ENCODE data around the gene NINL.
"Not testable (repeated sequence)": the region's sequence is repeated elsewhere in the genome, so short reads cannot be mapped to it uniquely, and the experiment has no call there.

NINL gene

GRCh38 chr20:25509084-25509483, 76.2 kb downstream of the NINL start:
- no peaks in the 10 kb centered on the region for H4K20me1 ChIP-seq
- H3K27me3 ChIP-seq, result no peaks in the 10 kb centered on the region
- H3K4me2 ChIP-seq, result no peak overlapping the region
- H3K4me1 ChIP-seq, result peaks cover 59% of the 10 kb centered on the region
- no peak for TF ChIP-seq Cebpa-rat (IDR thresholded peaks at IDR 0.05)
- no peak overlapping the region for H3K27ac ChIP-seq
- H3K9me3 ChIP-seq, result peaks cover 29% of the 10 kb centered on the region
- peaks cover 53% of the 10 kb centered on the region for H3K36me3 ChIP-seq
- H3K4me3 ChIP-seq, result no peak overlapping the region
- H3K9ac ChIP-seq, result no peak overlapping the region

- Histone ChIP-seq H4K20me1 (no peaks in the 10 kb centered on the region), H3K4me3 (no peak overlapping the region), H3K36me3 (peaks cover 51% of the 10 kb centered on the region), H3K4me2 (peak overlapping the region; percentile 64), H3K27ac (no peak overlapping the region), H3K9ac (no peak overlapping the region), H3K9me3 (peaks cover 21% of the 10 kb centered on the region), H3K4me1 (peaks cover 52% of the 10 kb centered on the region), H3K27me3 (no peaks in the 10 kb centered on the region)
- no peak for TF ChIP-seq Cebpa-rat (IDR thresholded peaks at IDR 0.05)
Measured at GRCh38 chr20:25508083-25508770, 77.1 kb downstream of the NINL start.

GRCh38 chr20:25507385-25508082, 77.8 kb downstream of the NINL start:
- peaks cover 14% of the 10 kb centered on the region for H3K9me3 ChIP-seq
- no peak overlapping the region for H3K4me3 ChIP-seq
- no peak for TF ChIP-seq Cebpa-rat (IDR thresholded peaks at IDR 0.05)
- H3K27me3 ChIP-seq, result no peaks in the 10 kb centered on the region
- H3K9ac ChIP-seq, result no peak overlapping the region
- H3K4me2 ChIP-seq, result peak overlapping the region; percentile 64
- H4K20me1 ChIP-seq, result no peaks in the 10 kb centered on the region
- H3K4me1 ChIP-seq, result peaks cover 51% of the 10 kb centered on the region
- H3K27ac ChIP-seq, result no peak overlapping the region
- peaks cover 44% of the 10 kb centered on the region for H3K36me3 ChIP-seq

GRCh38 chr20:25504366-25505135, 80.8 kb downstream of the NINL start:
- H3K9me3 ChIP-seq, result no peaks in the 10 kb centered on the region
- H4K20me1 ChIP-seq, result no peaks in the 10 kb centered on the region
- H3K36me3 ChIP-seq, result peaks cover 18% of the 10 kb centered on the region
- H3K27ac ChIP-seq, result 0 out of 2 replicates have a peak overlapping the region, but pooled peaks have one; percentile 6
- no peak overlapping the region for H3K4me2 ChIP-seq
- H3K9ac ChIP-seq, result no peak overlapping the region
- H3K4me1 ChIP-seq, result peaks cover 40% of the 10 kb centered on the region
- no peaks in the 10 kb centered on the region for H3K27me3 ChIP-seq
- no peak overlapping the region for H3K4me3 ChIP-seq
- TF ChIP-seq Cebpa-rat (IDR thresholded peaks at IDR 0.05), result no peak

- no peak overlapping the region for H3K4me3 ChIP-seq
- peaks cover 34% of the 10 kb centered on the region for H3K4me1 ChIP-seq
- no peak overlapping the region for H3K27ac ChIP-seq
- no peaks in the 10 kb centered on the region for H3K9me3 ChIP-seq
- no peak overlapping the region for H3K9ac ChIP-seq
- peaks cover 12% of the 10 kb centered on the region for H3K36me3 ChIP-seq
- TF ChIP-seq Cebpa-rat (IDR thresholded peaks at IDR 0.05), result no peak
- H3K4me2 ChIP-seq, result no peak overlapping the region
- H3K27me3 ChIP-seq, result no peaks in the 10 kb centered on the region
- no peaks in the 10 kb centered on the region for H4K20me1 ChIP-seq
Measured at GRCh38 chr20:25503936-25504335, 81.4 kb downstream of the NINL start.

GRCh38 chr20:25503051-25503639, 82.2 kb downstream of the NINL start:
- H3K4me2 ChIP-seq, H4K20me1 ChIP-seq, H3K27ac ChIP-seq, H3K9me3 ChIP-seq, H3K36me3 ChIP-seq, H3K4me3 ChIP-seq, H3K27me3 ChIP-seq, H3K9ac ChIP-seq: not testable (repeated sequence)
- H3K4me1 ChIP-seq, result peaks cover 33% of the 10 kb centered on the region

- Histone ChIP-seq H3K27me3 (no peaks in the 10 kb centered on the region), H3K4me1 (peaks cover 33% of the 10 kb centered on the region), H3K9me3 (no peaks in the 10 kb centered on the region), H3K9ac (no peak overlapping the region), H3K36me3 (peaks cover 6% of the 10 kb centered on the region; the same call in 1 of the 2 replicates), H4K20me1 (no peaks in the 10 kb centered on the region), H3K4me3 (no peak overlapping the region), H3K27ac (no peak overlapping the region), H3K4me2 (no peak overlapping the region)
- TF ChIP-seq Cebpa-rat (IDR thresholded peaks at IDR 0.05), result no peak
Measured at GRCh38 chr20:25500880-25501351, 84.4 kb downstream of the NINL start.

GRCh38 chr20:25499855-25500434, 85.4 kb downstream of the NINL start:
- H3K9ac ChIP-seq, result no peak overlapping the region
- no peaks in the 10 kb centered on the region for H3K27me3 ChIP-seq
- no peak overlapping the region for H3K27ac ChIP-seq
- no peaks in the 10 kb centered on the region for H3K9me3 ChIP-seq
- TF ChIP-seq Cebpa-rat (IDR thresholded peaks at IDR 0.05), result no peak
- H3K36me3 ChIP-seq, result peaks cover 6% of the 10 kb centered on the region; the same call in 1 of the 2 replicates
- H3K4me3 ChIP-seq, result no peak overlapping the region
- peaks cover 42% of the 10 kb centered on the region for H3K4me1 ChIP-seq
- no peaks in the 10 kb centered on the region for H4K20me1 ChIP-seq
- no peak overlapping the region; the same call in 1 of the 2 replicates for H3K4me2 ChIP-seq

GRCh38 chr20:25499031-25499430, 86.3 kb downstream of the NINL start:
- H3K27ac ChIP-seq, result no peak overlapping the region
- peaks cover 51% of the 10 kb centered on the region for H3K4me1 ChIP-seq
- H3K36me3 ChIP-seq, result peaks cover 6% of the 10 kb centered on the region; the same call in 1 of the 2 replicates
- H3K9me3 ChIP-seq, result no peaks in the 10 kb centered on the region
- no peak overlapping the region for H3K9ac ChIP-seq
- no peaks in the 10 kb centered on the region for H4K20me1 ChIP-seq
- no peak overlapping the region for H3K4me2 ChIP-seq
- TF ChIP-seq Cebpa-rat (IDR thresholded peaks at IDR 0.05), result no peak
- no peak overlapping the region for H3K4me3 ChIP-seq
- H3K27me3 ChIP-seq, result no peaks in the 10 kb centered on the region
